Omental fat pad (tissue), 4 donors: Measurements from ENCODE around the gene BIN1. TPM values are rescaled to one million over a fixed set of nuclear protein-coding genes. Genes with fewer than 3 reads are reported as not detected.
A peak's percentile ranks its signal among the peaks of the same experiment; 100 is the strongest.

Experiments used
- ATAC-seq: fragments of 150-250 bp; one replicate; pipeline ENCODE4 v1.9.1; 2016; ENCODE audit warnings: mild to moderate bottlenecking, moderate library complexity; ENCODE audit not compliant: low FRiP score
- DNase-seq: peaks from one replicate; pipeline ENCODE4 v3.0.0-alpha.2; 2019; ENCODE audit warnings: low spot score
- total RNA-seq, 4 donors: library from RNA; depleted of rRNA; stranded (reverse); fragments of >200 nt; gene quantifications; one replicate each; pipeline ENCODE4 v1.1.0, GENCODE V29; 2016
- TF ChIP-seq, protein P1 (sequence below), 3 donors: fragments of 450-650 bp; IDR thresholded peaks; one replicate each; pipeline ENCODE4 v1.5.1; 2016 to 2017; ENCODE audit warnings: antibody characterized with exemption in 3 of 3, mild to moderate bottlenecking in 3 of 3, moderate library complexity in 2 of 3

Gene BIN1
- total RNA-seq, 4 donors from 2014 or later = 64.2 to 78.5 (median 73.2) TPM

DNA sequence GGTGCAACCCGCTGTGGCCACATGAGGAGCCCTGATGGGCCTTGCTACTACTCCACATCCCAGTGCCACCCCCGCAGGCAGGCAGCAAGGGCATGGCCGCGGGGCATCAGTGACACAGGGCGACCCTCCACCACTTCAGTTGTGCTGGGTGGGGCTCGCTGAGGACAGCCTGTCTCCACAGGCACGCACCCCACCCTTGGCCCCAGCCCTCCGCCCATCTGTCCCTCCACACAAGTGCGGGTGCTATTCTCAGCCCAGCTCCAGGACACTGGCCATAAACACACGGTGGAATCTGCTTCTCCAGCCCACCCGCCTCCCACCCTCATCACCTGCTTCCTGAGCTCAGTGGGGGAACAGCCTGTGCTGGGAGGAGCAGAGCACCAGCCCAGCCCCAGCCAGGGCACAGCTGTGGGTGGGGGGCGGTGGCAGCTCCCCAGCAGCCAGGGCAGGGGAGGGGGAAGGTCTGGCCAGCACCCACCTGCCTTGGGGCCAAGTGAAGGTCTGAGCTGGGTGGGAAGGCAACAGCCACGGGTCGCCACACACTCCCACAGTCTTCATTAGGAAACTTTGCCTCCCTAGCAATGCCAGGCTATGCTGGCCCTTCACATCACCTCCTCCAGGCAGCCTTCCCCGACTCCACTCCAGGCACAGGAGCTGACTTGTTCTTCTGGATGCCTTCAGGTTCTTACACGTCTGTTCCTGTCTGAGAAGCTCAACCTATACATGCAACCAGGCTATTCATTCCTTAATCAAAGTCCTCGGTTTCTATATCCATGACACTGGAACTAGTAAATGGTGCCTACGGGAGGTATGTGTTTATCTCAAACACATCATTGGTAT is 16.5 kb downstream of the BIN1 start:
- no peak for ATAC-seq
- no peak for DNase-seq
- TF ChIP-seq, protein P1, sequence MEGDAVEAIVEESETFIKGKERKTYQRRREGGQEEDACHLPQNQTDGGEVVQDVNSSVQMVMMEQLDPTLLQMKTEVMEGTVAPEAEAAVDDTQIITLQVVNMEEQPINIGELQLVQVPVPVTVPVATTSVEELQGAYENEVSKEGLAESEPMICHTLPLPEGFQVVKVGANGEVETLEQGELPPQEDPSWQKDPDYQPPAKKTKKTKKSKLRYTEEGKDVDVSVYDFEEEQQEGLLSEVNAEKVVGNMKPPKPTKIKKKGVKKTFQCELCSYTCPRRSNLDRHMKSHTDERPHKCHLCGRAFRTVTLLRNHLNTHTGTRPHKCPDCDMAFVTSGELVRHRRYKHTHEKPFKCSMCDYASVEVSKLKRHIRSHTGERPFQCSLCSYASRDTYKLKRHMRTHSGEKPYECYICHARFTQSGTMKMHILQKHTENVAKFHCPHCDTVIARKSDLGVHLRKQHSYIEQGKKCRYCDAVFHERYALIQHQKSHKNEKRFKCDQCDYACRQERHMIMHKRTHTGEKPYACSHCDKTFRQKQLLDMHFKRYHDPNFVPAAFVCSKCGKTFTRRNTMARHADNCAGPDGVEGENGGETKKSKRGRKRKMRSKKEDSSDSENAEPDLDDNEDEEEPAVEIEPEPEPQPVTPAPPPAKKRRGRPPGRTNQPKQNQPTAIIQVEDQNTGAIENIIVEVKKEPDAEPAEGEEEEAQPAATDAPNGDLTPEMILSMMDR (IDR thresholded peaks at IDR 0.05) = no peak

GRCh38 chr2:127089478-127090235 is 17.3 kb downstream of the BIN1 start:
- DNase-seq (no peak), ATAC-seq (no peak)
- TF ChIP-seq, protein P1 (IDR thresholded peaks at IDR 0.05) = no peak

DNA sequence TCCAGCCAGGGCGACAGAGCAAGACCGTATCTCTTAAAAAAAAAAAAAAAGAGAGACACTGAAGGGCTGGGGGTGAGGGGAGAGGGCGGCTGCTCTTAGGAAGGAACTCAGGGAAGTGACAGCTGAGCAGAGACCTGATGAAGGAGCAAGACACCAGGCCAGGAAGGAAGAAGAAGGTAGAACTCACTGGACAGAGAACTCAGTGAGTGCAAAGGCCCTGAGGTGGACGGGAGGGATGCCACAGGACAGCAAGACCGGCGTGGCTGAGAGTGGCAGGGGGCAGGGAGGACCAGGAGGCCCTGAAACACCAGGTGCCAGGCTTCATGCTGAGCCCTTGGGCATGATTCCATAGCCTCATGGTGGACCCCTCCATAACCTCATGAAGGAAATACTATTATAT is 18.2 kb downstream of the BIN1 start:
- no peak for ATAC-seq

DNA sequence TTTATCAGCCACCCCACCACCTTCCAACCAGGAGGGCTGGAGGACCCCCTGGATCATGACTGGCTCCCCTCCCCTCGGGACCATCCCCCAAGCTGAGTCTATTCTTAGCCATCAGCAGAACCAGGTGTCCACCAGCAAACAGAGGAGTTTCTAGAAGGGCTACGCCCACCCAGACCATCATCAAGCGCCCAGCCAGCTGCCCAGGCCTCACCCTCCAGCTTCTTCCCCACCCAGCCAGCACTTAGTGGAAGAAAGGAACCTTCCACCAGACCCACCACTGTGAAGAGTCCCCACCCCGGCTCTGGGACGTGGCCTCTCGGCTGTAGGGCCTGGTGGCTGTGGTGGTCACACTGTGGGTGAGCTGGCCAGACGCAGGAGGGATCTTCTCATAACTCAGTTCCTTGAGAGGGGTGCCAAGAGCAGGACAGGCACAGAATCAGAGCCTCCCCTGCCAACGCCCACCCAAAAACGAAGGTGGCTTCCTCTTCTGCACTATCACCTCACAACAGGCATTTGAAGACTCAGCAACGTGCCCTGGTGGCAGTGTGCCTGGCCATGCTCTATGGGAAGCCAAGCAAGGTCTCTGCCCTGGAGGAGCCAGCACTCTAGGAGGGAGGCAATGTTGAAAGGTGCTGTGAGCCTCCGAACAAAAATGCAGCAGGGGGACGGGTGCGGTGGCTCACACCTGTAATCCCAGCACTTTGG is 19.0 kb downstream of the BIN1 start:
- no peak for DNase-seq
- ATAC-seq = no peak
- TF ChIP-seq, protein P1 (IDR thresholded peaks at IDR 0.05) = no peak

More for the DNA sequence above, 18.2 kb downstream of the BIN1 start:
- TF ChIP-seq, protein P1 (IDR thresholded peaks at IDR 0.05) = no peak
- no peak for DNase-seq

- TF ChIP-seq, protein P1 (IDR thresholded peaks at IDR 0.05) = no peak
- ATAC-seq (peak; percentile 50), DNase-seq (no peak)
Measured at GRCh38 chr2:127086990-127087790, 19.8 kb downstream of the BIN1 start.

GRCh38 chr2:127085317-127085681 is 21.7 kb downstream of the BIN1 start:
- DNase-seq (no peak), ATAC-seq (no peak)
- TF ChIP-seq, protein P1 (IDR thresholded peaks at IDR 0.05) = no peak
